ENCODE measurements around the gene CRLF3. TPM values are rescaled to one million over a fixed set of nuclear protein-coding genes. Genes with fewer than 3 reads are reported as not detected.

The CRLF3 gene
- total RNA-seq, 1 donor = 11.6 TPM

DNA sequence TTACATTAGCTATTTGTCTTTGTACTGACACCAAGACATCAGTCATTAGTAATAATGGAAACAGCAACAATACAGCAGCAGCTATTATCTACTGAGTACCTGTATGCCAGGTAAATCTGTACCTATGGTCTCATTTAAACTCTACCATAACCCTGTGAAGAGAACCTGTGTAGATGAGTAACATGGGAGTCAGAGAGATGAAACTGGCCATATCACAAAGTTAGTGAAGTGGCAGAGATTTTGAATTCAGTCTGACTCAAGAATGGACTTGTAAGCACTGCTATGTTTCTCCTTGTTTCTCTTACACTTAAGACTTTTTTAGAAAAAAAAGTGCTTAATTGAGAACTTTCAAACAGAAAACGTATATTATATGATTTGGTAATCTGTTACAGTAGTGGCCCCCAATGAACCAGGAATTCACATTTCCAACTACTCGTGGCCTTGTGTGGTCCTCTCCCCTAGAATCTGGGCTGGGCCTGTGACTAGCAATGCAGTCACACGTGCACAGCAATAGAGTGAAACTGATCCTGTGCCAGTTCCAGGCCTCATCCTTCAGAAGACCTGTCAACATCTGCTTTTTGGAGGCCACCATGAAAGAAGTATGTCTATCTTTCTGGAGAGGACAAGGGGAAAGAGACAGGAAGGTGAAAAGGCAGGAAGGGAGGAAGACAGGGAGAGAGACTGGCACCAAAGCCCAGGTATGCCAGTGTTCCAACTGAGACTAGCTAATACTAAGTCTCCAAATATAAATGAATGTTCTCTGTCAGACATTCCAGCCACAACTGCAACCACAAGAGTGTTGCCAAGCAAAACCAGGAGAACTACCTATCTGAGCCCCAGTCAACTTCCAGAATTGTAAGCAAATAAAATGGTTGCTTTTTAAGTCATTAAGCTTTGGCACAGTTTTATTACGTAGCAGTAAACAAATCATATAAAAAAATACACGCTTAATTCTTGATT, 12.0 kb downstream of the CRLF3 start:
- Histone ChIP-seq H4K20me1 (ENCODE audit: insufficient read depth, low read length) (peaks cover 8% of the 10 kb centered on the region), H3K9me3 (ENCODE audit: low read depth, low read length) (no peaks in the 10 kb centered on the region), H3K4me1 (ENCODE audit: insufficient read depth, low read length) (peaks cover 14% of the 10 kb centered on the region), H2AFZ (ENCODE audit: low read length) (no peak overlapping the region), H3K4me2 (ENCODE audit: insufficient read depth, low read length) (peak overlapping the region; percentile 30), H3K79me2 (ENCODE audit: insufficient read depth, low read length) (peaks cover 70% of the 10 kb centered on the region), H3K4me3 (ENCODE audit: insufficient read depth, low read length) (no peak overlapping the region), H3K27ac (ENCODE audit: low read depth, low read length) (peak overlapping the region; percentile 60), H3K36me3 (ENCODE audit: insufficient read depth, low read length) (peaks cover 4% of the 10 kb centered on the region), H3K27me3 (ENCODE audit: insufficient read depth, low read length) (no peaks in the 10 kb centered on the region)
- DNase-seq (ENCODE audit: insufficient read length, low spot score, missing footprints) = no peak
- TF ChIP-seq, protein P1, sequence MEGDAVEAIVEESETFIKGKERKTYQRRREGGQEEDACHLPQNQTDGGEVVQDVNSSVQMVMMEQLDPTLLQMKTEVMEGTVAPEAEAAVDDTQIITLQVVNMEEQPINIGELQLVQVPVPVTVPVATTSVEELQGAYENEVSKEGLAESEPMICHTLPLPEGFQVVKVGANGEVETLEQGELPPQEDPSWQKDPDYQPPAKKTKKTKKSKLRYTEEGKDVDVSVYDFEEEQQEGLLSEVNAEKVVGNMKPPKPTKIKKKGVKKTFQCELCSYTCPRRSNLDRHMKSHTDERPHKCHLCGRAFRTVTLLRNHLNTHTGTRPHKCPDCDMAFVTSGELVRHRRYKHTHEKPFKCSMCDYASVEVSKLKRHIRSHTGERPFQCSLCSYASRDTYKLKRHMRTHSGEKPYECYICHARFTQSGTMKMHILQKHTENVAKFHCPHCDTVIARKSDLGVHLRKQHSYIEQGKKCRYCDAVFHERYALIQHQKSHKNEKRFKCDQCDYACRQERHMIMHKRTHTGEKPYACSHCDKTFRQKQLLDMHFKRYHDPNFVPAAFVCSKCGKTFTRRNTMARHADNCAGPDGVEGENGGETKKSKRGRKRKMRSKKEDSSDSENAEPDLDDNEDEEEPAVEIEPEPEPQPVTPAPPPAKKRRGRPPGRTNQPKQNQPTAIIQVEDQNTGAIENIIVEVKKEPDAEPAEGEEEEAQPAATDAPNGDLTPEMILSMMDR (IDR thresholded peaks at IDR 0.05; ENCODE audit: extremely low read depth, low read depth, low read length) = no peak

DNA sequence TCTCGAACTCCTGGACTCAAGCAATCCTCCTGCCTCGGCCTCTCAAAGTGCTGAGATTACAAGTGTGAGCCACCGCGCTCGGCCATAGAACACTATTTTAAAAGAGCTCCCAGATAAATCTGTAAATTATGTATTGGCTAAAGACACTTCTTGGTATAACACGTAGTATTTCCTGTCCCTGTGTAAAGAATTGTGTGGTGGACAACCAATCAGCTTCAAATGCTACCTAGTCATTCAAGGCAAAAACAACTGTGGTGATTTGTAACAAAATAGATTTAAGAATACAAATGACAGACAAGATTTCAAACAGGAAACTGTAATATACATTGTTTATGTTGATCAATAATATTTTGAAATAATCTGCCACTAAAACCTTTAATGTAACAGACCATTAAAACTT, 14.6 kb downstream of the CRLF3 start:
- H3K36me3 ChIP-seq (ENCODE audit: insufficient read depth, low read length) = peaks cover 4% of the 10 kb centered on the region
- H3K4me1 ChIP-seq (ENCODE audit: insufficient read depth, low read length) = peaks cover 14% of the 10 kb centered on the region
- no peak overlapping the region for H3K4me3 ChIP-seq (ENCODE audit: insufficient read depth, low read length)
- H3K27me3 ChIP-seq (ENCODE audit: insufficient read depth, low read length) = no peaks in the 10 kb centered on the region
- H3K9me3 ChIP-seq (ENCODE audit: low read depth, low read length) = no peaks in the 10 kb centered on the region
- DNase-seq (ENCODE audit: insufficient read length, low spot score, missing footprints) = no peak
- peaks cover 8% of the 10 kb centered on the region for H4K20me1 ChIP-seq (ENCODE audit: insufficient read depth, low read length)
- TF ChIP-seq, protein P1 (IDR thresholded peaks at IDR 0.05; ENCODE audit: extremely low read depth, low read depth, low read length) = no peak
- H2AFZ ChIP-seq (ENCODE audit: low read length) = no peak overlapping the region
- H3K27ac ChIP-seq (ENCODE audit: low read depth, low read length) = no peak overlapping the region
- peaks cover 59% of the 10 kb centered on the region for H3K79me2 ChIP-seq (ENCODE audit: insufficient read depth, low read length)
- no peak overlapping the region for H3K4me2 ChIP-seq (ENCODE audit: insufficient read depth, low read length)

DNA sequence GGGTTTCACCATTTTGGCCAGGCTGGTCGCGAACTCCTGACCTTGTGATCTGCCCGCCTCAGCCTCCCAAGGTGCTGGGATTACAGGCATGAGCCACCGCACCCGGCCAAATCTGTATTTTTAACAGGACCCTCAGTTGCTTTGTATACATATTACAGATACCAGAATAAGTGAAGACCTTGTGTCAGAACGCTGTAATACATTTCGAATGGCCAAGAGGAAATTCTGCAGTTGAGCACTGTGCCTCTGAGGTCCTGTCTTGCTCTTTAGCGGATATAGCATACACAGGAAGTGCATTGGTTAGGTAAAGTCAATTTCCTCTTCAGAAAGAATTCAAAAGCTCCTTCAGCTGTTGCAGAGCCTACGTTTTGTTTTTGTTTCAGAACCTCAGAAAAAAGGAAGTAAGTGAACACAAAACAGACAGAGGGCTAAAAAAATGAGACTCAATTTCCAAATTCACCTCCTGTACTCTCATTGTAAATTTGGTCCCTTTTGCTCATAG, 15.7 kb downstream of the CRLF3 start:
- Histone ChIP-seq H4K20me1 (ENCODE audit: insufficient read depth, low read length) (peaks cover 8% of the 10 kb centered on the region), H3K4me3 (ENCODE audit: insufficient read depth, low read length) (no peak overlapping the region), H3K27ac (ENCODE audit: low read depth, low read length) (no peak overlapping the region), H3K4me2 (ENCODE audit: insufficient read depth, low read length) (no peak overlapping the region), H3K79me2 (ENCODE audit: insufficient read depth, low read length) (peaks cover 52% of the 10 kb centered on the region), H3K9me3 (ENCODE audit: low read depth, low read length) (no peaks in the 10 kb centered on the region), H2AFZ (ENCODE audit: low read length) (no peak overlapping the region), H3K4me1 (ENCODE audit: insufficient read depth, low read length) (peaks cover 14% of the 10 kb centered on the region), H3K36me3 (ENCODE audit: insufficient read depth, low read length) (peaks cover 6% of the 10 kb centered on the region), H3K27me3 (ENCODE audit: insufficient read depth, low read length) (no peaks in the 10 kb centered on the region)
- DNase-seq (ENCODE audit: insufficient read length, low spot score, missing footprints) = no peak
- TF ChIP-seq, protein P1 (IDR thresholded peaks at IDR 0.05; ENCODE audit: extremely low read depth, low read depth, low read length) = no peak

DNA sequence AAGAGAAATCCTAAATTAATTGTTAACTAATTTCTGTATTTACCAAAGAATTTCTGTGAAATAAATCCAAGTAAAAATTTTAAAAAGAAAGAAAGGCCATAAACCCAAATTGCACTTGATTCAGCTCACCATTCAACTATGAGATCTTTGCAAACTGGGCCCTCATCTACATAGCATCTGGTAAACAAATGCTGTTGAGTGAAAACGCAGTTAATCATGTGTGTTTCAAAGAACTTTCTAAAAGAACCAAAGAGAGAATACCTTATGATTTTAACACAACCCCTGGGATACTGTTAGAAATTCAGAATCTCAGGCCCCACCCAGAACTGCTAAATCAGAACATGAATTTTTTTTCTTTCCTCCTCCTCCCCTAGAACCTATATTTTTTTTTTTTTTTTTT, 16.6 kb downstream of the CRLF3 start:
- Histone ChIP-seq H3K36me3 (ENCODE audit: insufficient read depth, low read length) (peaks cover 15% of the 10 kb centered on the region), H3K4me1 (ENCODE audit: insufficient read depth, low read length) (peaks cover 8% of the 10 kb centered on the region), H4K20me1 (ENCODE audit: insufficient read depth, low read length) (peaks cover 5% of the 10 kb centered on the region), H3K9me3 (ENCODE audit: low read depth, low read length) (no peaks in the 10 kb centered on the region), H3K27ac (ENCODE audit: low read depth, low read length) (no peak overlapping the region), H3K79me2 (ENCODE audit: insufficient read depth, low read length) (peaks cover 44% of the 10 kb centered on the region), H3K4me3 (ENCODE audit: insufficient read depth, low read length) (no peak overlapping the region), H3K27me3 (ENCODE audit: insufficient read depth, low read length) (no peaks in the 10 kb centered on the region), H3K4me2 (ENCODE audit: insufficient read depth, low read length) (no peak overlapping the region), H2AFZ (ENCODE audit: low read length) (no peak overlapping the region)
- TF ChIP-seq, protein P1 (IDR thresholded peaks at IDR 0.05; ENCODE audit: extremely low read depth, low read depth, low read length) = no peak
- no peak for DNase-seq (ENCODE audit: insufficient read length, low spot score, missing footprints)

Measured in osteoblast (primary cell).